HUES6 (cell line): ENCODE results near the gene RAB6B.

Experiments used
- H3K27ac ChIP-seq: 2 replicates; pipeline ENCODE4 v1.7.0; 2013; ENCODE audit warnings: low read depth, mild to moderate bottlenecking, low read length, inconsistent platforms
- H3K27me3 ChIP-seq: 2 replicates; pipeline ENCODE4 v1.6.1; 2013; ENCODE audit warnings: low read length; ENCODE audit not compliant: control insufficient read depth, insufficient read depth
- H3K36me3 ChIP-seq: 2 replicates; pipeline ENCODE4 v1.6.1; 2013; ENCODE audit warnings: low read length; ENCODE audit not compliant: control insufficient read depth, insufficient read depth
- H3K4me1 ChIP-seq: 2 replicates; pipeline ENCODE4 v1.6.1; 2013; ENCODE audit warnings: low read length; ENCODE audit not compliant: control insufficient read depth, insufficient read depth
- H3K4me3 ChIP-seq: 2 replicates; pipeline ENCODE4 v1.5.1; 2013; ENCODE audit warnings: low read depth, low read length
- H3K9ac ChIP-seq: one replicate; pipeline ENCODE4 v1.6.1; 2013; ENCODE audit warnings: mild to moderate bottlenecking, low read length
- H3K9me3 ChIP-seq: 2 replicates; pipeline ENCODE4 v1.6.1; 2013; ENCODE audit warnings: low read depth, low read length; ENCODE audit not compliant: control insufficient read depth, insufficient read depth

Gene RAB6B

DNA sequence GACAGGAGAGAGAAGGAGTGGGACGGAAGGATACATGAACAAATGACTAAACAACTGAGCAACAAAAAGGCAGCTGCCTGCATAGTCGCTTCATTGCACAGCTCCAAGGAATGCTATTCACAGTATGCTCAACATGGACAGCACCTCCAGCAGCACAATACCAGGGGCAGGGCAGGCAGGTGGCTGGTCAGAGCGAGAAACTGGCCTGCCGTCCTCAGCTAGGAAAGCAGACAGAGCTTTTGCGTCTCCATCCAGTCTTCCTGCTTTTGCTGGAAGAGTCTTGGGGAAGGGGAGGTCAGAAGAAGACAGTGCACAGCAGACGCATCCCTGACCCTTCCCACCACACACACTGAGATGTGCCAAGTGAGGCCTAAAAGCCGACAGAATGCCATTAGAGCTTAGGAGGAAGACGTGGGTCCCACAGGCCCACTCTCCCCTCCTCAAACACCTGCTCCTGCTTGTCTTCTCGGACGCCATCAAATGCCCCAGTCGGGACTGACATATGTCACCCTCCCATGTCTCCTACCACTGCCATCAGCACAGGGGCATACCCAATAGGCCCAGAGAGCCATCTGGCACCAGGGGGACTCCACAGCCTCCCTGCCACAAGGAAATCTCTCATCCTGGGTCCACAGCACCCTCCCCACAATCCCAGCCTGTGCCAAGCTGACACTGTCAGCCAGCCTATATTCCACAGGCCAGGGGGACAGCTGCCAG lies 3.9 kb downstream of the RAB6B start:
- Histone ChIP-seq H3K36me3 (no peaks in the 10 kb centered on the region), H3K9me3 (no peaks in the 10 kb centered on the region), H3K27ac (no peak overlapping the region), H3K9ac (no peak overlapping the region), H3K4me1 (peaks cover 19% of the 10 kb centered on the region), H3K4me3 (no peak overlapping the region), H3K27me3 (peaks cover 43% of the 10 kb centered on the region)

GRCh38 chr3:133890972-133891644 lies 4.6 kb downstream of the RAB6B start:
- Histone ChIP-seq H3K4me3 (no peak overlapping the region), H3K4me1 (peaks cover 19% of the 10 kb centered on the region), H3K36me3 (no peaks in the 10 kb centered on the region), H3K27me3 (peaks cover 36% of the 10 kb centered on the region), H3K9me3 (no peaks in the 10 kb centered on the region), H3K27ac (no peak overlapping the region), H3K9ac (no peak overlapping the region)

- Histone ChIP-seq H3K4me3 (no peak overlapping the region), H3K9ac (no peak overlapping the region), H3K9me3 (no peaks in the 10 kb centered on the region), H3K4me1 (peaks cover 19% of the 10 kb centered on the region), H3K27me3 (peaks cover 27% of the 10 kb centered on the region), H3K36me3 (no peaks in the 10 kb centered on the region), H3K27ac (no peak overlapping the region)
Measured at GRCh38 chr3:133890037-133890436, 5.6 kb downstream of the RAB6B start.

DNA sequence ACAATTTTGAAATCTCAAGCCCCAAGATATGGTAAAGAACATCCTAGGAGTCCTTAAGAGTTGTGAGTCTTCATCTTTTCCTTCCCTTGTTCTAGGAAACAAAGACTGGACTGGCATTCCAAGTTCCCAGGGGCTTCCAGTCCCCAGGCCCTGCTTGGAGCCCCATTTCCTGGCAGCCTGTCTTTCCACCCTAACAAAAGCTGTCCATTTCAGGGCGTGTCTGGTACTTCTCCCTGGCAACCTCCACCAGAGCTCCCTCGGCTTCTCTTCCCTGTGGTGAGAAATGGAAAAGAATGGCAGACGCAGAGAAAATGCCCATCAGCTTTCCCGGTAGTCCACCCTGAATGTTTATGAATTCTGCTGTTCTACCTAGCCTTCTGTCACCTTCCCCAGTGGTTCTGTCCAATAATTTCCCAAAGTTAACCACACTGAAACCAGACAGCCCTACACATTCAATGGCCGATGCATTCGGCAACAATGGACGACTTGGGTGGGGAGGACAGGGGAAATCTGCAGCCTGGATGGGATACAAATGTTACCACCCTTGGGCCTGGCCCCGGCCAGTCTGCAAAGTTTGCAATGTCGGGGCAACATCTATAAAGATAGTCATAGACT lies 6.8 kb downstream of the RAB6B start:
- Histone ChIP-seq H3K36me3 (no peaks in the 10 kb centered on the region), H3K9me3 (no peaks in the 10 kb centered on the region), H3K4me1 (peaks cover 15% of the 10 kb centered on the region), H3K27me3 (peaks cover 17% of the 10 kb centered on the region), H3K27ac (no peak overlapping the region), H3K9ac (no peak overlapping the region), H3K4me3 (no peak overlapping the region)

DNA sequence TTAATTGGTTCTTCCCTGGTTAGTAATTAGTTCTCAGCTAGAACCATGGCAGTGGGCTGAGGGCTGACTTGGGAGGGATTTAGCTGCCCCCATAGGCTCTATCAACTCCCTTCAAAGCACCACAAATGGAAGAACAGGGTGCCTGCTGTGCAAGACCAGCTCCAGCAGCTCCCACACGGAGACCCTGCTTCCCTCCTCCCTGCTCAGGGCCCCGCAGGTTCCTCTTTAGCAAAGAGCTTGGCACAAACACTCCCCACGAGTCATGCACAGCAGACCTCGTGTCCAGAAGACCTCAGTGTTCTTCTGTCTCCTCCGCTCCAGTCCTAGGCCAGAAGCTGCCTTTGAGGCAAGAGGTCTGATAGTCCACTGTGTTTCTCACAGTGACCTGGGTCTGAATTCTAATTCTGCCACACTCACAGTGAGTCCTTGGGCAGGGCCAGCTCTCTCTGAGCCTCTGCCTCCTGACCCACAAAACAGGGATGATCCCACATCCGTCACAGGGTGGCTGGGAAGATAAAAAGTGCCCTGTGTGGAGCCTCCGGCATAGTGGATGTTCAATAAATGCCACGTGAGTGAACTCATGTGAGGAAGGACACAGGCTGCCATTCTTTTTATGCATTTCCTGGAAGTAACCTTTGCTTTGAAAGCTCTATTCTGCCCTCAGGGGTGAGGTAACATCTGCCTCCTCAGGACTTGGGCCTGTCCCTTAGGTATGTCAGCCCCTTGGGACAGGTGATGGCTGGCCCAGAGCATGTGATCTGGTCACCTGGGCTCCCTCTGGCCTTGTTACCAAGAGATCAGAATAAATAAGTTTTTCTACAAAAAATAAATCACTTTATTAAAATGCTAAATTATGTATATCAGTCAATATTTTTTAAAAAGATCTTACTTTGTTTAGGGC lies 7.6 kb downstream of the RAB6B start:
- Histone ChIP-seq H3K4me1 (peaks cover 11% of the 10 kb centered on the region; the same call in 1 of the 2 replicates), H3K4me3 (no peak overlapping the region), H3K9ac (no peak overlapping the region), H3K9me3 (no peaks in the 10 kb centered on the region), H3K27me3 (peaks cover 9% of the 10 kb centered on the region; the same call in 1 of the 2 replicates), H3K36me3 (no peaks in the 10 kb centered on the region), H3K27ac (no peak overlapping the region)

DNA sequence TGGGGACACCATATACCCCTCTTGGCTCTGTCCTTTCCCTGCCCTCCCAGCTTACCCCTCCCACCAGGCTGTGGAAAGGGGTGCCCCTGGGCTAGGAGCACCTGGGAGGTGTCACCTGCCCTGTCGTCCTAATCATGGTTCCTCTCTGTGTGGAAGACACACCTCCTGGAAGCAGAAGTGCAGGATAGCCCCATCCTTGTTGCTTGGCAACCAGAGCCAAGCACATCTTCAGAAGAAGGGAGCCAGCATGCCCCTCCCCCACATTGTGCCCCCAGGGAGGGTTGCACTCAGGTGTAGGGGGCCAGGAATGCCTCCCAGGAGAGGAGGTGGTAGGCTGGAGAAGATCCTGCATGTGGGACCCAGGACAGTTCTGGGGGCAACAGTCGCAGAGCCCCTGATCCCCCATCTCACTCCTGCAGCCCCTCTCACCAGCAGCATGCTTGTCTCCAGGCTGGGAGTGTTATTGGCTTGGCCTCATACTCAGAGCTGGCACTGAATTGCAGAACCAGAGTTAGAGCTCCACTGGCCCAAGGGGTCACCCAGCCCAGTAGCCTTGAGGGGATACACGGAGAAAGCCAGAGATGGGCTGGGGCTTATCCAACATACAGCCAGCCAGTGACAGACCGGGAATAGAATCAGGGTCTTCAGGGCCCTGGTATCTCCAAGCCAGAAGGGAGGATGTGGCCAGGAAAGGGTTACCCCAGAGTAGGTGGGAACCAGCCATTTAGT lies 8.4 kb downstream of the RAB6B start:
- Histone ChIP-seq H3K4me1 (peaks cover 11% of the 10 kb centered on the region; the same call in 1 of the 2 replicates), H3K36me3 (no peaks in the 10 kb centered on the region), H3K4me3 (no peak overlapping the region), H3K9ac (no peak overlapping the region), H3K27me3 (peaks cover 4% of the 10 kb centered on the region; the same call in 1 of the 2 replicates), H3K27ac (no peak overlapping the region), H3K9me3 (no peaks in the 10 kb centered on the region)

GRCh38 chr3:133886031-133886722 lies 9.5 kb downstream of the RAB6B start:
- H3K4me3 ChIP-seq: no peak overlapping the region
- no peak overlapping the region for H3K27ac ChIP-seq
- no peaks in the 10 kb centered on the region for H3K27me3 ChIP-seq
- no peaks in the 10 kb centered on the region for H3K9me3 ChIP-seq
- no peaks in the 10 kb centered on the region for H3K36me3 ChIP-seq
- H3K4me1 ChIP-seq: peaks cover 11% of the 10 kb centered on the region; the same call in 1 of the 2 replicates
- no peak overlapping the region for H3K9ac ChIP-seq

- H3K27me3 ChIP-seq: no peaks in the 10 kb centered on the region
- H3K9ac ChIP-seq: no peak overlapping the region
- H3K9me3 ChIP-seq: no peaks in the 10 kb centered on the region
- no peak overlapping the region for H3K27ac ChIP-seq
- peaks cover 11% of the 10 kb centered on the region; the same call in 1 of the 2 replicates for H3K4me1 ChIP-seq
- H3K4me3 ChIP-seq: no peak overlapping the region
- no peaks in the 10 kb centered on the region for H3K36me3 ChIP-seq
Measured at GRCh38 chr3:133884887-133885711, 10.6 kb downstream of the RAB6B start.

GRCh38 chr3:133884054-133884886 lies 11.4 kb downstream of the RAB6B start:
- Histone ChIP-seq H3K9me3 (no peaks in the 10 kb centered on the region), H3K27ac (no peak overlapping the region), H3K4me3 (no peak overlapping the region), H3K4me1 (peaks cover 11% of the 10 kb centered on the region; the same call in 1 of the 2 replicates), H3K27me3 (no peaks in the 10 kb centered on the region), H3K9ac (no peak overlapping the region), H3K36me3 (no peaks in the 10 kb centered on the region)
